GM10248 (cell line): ENCODE measurements around the gene BCAN.

Experiments
- CTCF ChIA-PET: fragments of 300-600 bp; sonication (Branson Sonifier 250); formaldehyde crosslinking; extraction: SDS; loops from one replicate; lab custom pipeline; 2021; ENCODE audit warnings: antibody characterized with exemption; lab: Yijun Ruan, JAX
- POLR2A ChIA-PET: fragments of 350-650 bp; sonication (Branson Sonifier 250); formaldehyde crosslinking; extraction: SDS; loops from one replicate; lab custom pipeline; 2020; ENCODE audit warnings: antibody characterized with exemption; lab: Yijun Ruan, JAX
- DNase-seq: peaks from one replicate; pipeline ENCODE4 v3.0.0; 2012; ENCODE audit errors: extremely low spot score
- CTCF ChIP-seq: IDR thresholded peaks from 2 replicates; pipeline ENCODE4 v1.5.1; 2012; ENCODE audit warnings: mild to moderate bottlenecking, low read depth; ENCODE audit errors: extremely low read depth, missing control alignments, control extremely low read depth

Gene BCAN

DNA sequence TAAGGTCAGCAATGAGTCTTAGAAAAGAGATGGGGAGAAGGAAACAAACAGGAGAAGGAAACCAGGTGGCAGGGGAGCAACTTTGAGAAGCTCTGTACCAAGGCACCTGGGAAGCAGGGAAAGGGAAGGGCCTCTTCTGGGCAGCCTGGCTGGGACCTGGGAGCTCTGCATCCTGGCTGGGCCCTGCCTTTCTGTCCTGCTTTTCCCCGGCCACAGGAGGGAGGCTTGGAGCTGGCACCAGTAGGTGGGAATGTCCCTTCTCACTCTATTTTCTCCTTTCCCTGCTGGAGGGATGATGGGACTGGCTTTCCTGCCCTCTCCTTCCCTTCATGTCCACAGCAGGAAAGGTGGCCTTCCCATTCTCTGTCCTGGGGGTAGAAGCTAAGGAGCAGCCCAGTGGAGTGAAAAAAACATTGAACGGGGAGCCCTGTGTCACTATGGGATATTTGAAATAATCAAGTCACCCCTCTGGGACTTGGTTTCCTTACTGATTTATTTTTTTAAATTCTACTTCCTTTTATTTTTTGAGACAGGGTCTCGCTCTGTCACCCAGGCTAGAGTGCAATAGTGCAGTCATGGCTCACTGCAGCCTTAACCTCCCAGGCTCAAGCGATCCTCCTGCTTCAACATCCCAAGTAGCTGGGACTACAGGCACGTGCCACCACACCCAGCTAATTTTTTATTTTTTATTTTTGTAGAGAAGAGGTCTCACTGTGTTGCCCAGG lies 40.4 kb downstream of the BCAN start:
- CTCF ChIA-PET = interaction anchor here (1.0 to 25.5 kb wide), 8 partner anchors 7 to 177 kb away, joined by 3 to 597 read pairs (median 58); partner anchors contain the start of genes CRABP2, ISG20L2 and METTL25B
- no peak for TF ChIP-seq CTCF
- POLR2A ChIA-PET = no interaction called here
- no peak for DNase-seq

- CTCF ChIA-PET = interaction anchor here (1.1 to 25.5 kb wide), 8 partner anchors 23 to 207 kb away, joined by 3 to 597 read pairs (median 60); partner anchors contain the start of genes CRABP2, ISG20L2, METTL25B and NTRK1
- no peak for DNase-seq
- TF ChIP-seq CTCF = no peak
- POLR2A ChIA-PET = no interaction called here
These were observed 42.4 kb downstream of the BCAN start for GRCh38 chr1:156684227-156684782.

- TF ChIP-seq CTCF = peak; percentile 87
- DNase-seq = peak; percentile 87
- CTCF ChIA-PET = interaction anchor here (0.6 to 25.5 kb wide), 55 partner anchors 12 to 257 kb away, joined by 3 to 597 read pairs (median 4); partner anchors contain the start of genes BCAN, CRABP2, HDGF and INSRR
- POLR2A ChIA-PET = interaction anchor here (0.5 kb wide), 1 partner anchor 14 kb away, joined by 3 read pairs; no protein-coding TSS in a partner anchor
These were observed 47.4 kb downstream of the BCAN start for GRCh38 chr1:156689035-156689952.

- DNase-seq = no peak
- ChIA-PET POLR2A (no interaction called here), CTCF (interaction anchor here (0.6 to 25.5 kb wide), 52 partner anchors 13 to 257 kb away, joined by 3 to 597 read pairs (median 4); partner anchors contain the start of genes BCAN, CRABP2, HDGF and INSRR)
- no peak for TF ChIP-seq CTCF
These were observed 48.2 kb downstream of the BCAN start for GRCh38 chr1:156689953-156690674.

GRCh38 chr1:156690675-156691036 lies 48.7 kb downstream of the BCAN start:
- DNase-seq = no peak
- CTCF ChIA-PET = interaction anchor here (1.1 to 25.5 kb wide), 19 partner anchors 13 to 201 kb away, joined by 3 to 597 read pairs (median 6); partner anchors contain the start of genes BCAN, CRABP2, INSRR and ISG20L2
- TF ChIP-seq CTCF = no peak
- POLR2A ChIA-PET = no interaction called here
